Epithelial cell of esophagus (primary cell): ENCODE data around the gene SMPD3.

Experiments
- DNase-seq: peaks from one replicate; pipeline ENCODE4 v3.0.0; 2010; ENCODE audit warnings: low read depth
- H3K4me3 ChIP-seq: 2 replicates; pipeline ENCODE4 v1.5.1; 2011; ENCODE audit warnings: mild to moderate bottlenecking, low read length, control low read depth
- TF ChIP-seq, protein P1 (sequence below): IDR thresholded peaks from 2 replicates; pipeline ENCODE4 v1.5.1; 2011; ENCODE audit warnings: low read depth, mild to moderate bottlenecking, low read length, control low read depth, inconsistent platforms; ENCODE audit not compliant: insufficient read depth; ENCODE audit errors: missing control alignments

SMPD3 gene

DNA sequence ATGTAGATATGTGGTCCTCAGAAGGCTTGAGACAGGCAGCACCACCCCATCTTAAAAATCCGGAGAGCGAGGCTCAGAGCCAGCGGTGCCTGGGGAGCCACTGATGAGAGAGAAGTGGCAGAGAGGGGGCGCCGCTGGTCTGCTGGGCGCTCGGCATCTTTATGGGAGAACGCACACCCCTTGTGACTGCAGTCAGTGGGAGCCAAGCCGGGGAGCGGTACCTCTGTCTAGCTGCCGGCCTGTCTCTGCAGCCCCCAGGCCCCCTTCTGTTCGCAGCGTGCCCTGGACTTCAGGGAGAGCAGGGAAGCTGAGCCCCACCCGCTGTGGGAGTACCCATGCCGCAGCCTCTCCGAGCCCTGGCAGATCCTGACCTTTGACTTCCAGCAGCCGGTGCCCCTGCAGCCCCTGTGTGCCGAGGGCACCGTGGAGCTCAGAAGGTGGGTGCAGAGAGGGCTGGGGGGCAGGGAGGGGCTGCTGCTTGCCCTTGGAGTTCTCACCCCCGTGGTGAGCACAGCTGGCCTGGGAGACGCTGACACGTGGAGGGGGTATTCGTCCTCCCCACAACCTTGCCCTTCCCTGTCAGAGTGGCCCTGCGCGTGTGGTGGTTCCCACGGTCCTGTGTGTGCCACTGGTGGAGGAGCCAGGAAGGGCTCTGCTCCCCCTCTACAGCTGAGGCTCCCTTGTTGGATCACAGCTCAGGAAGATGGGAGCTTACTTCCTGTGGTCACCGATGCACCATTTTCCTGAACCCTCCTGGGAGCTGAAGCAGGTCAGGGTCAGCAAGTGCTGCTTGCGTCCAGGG is 92.7 kb downstream of the SMPD3 start:
- H3K4me3 ChIP-seq, result no peak overlapping the region
- TF ChIP-seq, protein P1, sequence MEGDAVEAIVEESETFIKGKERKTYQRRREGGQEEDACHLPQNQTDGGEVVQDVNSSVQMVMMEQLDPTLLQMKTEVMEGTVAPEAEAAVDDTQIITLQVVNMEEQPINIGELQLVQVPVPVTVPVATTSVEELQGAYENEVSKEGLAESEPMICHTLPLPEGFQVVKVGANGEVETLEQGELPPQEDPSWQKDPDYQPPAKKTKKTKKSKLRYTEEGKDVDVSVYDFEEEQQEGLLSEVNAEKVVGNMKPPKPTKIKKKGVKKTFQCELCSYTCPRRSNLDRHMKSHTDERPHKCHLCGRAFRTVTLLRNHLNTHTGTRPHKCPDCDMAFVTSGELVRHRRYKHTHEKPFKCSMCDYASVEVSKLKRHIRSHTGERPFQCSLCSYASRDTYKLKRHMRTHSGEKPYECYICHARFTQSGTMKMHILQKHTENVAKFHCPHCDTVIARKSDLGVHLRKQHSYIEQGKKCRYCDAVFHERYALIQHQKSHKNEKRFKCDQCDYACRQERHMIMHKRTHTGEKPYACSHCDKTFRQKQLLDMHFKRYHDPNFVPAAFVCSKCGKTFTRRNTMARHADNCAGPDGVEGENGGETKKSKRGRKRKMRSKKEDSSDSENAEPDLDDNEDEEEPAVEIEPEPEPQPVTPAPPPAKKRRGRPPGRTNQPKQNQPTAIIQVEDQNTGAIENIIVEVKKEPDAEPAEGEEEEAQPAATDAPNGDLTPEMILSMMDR, result no peak
- DNase-seq, result no peak

DNA sequence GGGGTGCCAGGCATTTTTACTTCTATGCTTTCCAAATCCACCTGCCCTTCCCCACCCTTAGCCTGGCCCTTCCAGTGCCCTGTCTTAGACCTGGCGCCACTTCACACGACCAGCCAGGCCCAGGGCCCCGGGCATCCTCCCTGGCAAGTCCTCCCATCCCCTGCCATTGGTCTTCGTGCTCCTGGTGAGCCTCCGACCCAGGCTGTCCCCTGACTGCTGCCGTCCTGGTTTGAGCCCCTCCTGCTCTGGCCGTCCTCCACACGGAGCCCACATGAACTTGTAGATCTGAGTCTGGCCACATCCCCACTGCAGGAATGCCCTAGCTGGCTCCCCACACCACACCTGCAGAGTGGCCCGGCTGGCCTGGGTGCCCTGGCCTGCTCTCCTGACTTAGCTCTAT is 93.5 kb downstream of the SMPD3 start:
- no peak overlapping the region for H3K4me3 ChIP-seq
- no peak for DNase-seq
- TF ChIP-seq, protein P1, result no peak

- no peak for DNase-seq
- TF ChIP-seq, protein P1, result no peak
- H3K4me3 ChIP-seq, result no peak overlapping the region
Observed at GRCh38 chr16:68353366-68353765, 94.9 kb downstream of the SMPD3 start.

DNA sequence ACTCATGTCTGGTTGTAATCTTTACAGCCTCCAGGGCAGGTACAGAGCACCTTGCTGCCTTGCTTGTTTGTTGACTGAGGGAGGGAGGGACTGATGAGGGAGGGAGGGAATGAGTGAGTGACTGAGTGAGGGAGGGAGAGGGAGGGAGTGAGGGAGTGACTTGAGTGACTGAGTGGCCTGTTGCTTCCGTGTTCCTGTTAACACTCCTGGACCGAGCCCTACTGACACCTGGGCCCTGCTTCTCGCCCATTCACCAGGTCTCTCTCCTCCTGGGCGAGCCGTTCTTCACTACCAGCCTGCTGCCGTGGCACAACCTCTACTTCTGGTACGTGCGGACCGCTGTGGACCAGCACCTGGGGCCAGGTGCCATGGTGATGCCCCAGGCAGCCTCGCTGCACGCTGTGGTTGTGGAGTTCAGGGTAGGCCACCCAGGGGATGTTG is 96.3 kb downstream of the SMPD3 start:
- TF ChIP-seq, protein P1, result no peak
- peak; percentile 80 for DNase-seq
- no peak overlapping the region for H3K4me3 ChIP-seq

GRCh38 chr16:68351463-68351862 is 96.8 kb downstream of the SMPD3 start:
- no peak overlapping the region for H3K4me3 ChIP-seq
- TF ChIP-seq, protein P1, result no peak
- no peak for DNase-seq

GRCh38 chr16:68350813-68351350 is 97.4 kb downstream of the SMPD3 start:
- TF ChIP-seq, protein P1, result no peak
- DNase-seq, result no peak
- no peak overlapping the region for H3K4me3 ChIP-seq
